ENCODE results near the gene COLEC12. TPM values are rescaled to one million over a fixed set of nuclear protein-coding genes. Genes with fewer than 3 reads are reported as not detected.

COLEC12 gene
- total RNA-seq, 1 experiment from 2014 or later = 61.2 TPM

DNA sequence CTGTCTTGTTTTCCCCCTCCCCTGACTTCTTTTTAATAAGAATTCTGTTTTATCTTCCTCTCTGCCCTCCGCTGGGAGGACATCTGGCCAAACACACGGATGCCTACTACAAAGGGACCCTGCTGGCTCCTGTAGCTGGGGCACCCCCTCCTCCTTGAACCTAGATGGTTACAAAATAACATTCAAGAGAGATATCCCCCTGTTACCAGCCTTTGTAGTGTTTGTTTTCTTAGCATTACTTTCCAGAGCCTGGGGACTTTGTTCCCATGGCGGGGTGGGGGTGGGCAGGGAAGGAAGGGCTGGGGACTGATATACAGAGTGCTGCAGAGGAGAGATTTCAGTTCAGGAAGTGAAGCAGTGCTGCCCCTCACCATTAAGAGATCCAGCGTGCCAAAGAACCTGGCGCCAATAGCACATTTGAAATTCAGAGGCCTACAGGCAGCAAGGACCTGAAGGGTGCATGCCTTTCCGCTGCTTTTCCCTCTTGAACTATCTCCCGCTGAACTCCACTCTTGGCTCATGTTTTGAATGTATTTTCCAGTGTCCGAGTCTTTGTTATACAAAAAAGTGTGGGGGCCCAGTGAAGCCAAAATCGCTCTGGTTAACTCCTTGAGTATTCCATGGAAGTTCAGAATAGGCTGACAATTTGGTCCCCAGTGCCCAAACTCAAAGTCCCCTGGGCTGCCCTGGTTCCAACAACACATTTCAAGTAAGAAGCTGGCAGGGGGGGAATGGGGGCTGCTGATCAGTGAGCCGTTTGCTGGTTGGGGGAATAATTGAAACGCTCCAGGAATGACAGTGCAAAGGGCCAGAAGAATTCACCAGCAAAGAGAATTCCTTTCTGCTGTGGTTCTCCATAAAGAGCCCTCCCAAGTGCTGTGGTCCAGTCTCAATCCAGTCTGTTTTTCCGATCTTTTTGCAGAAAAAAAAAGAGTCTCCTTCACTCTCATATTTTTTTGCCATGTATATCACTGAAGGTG is 137.9 kb downstream of the COLEC12 start:
- peak; percentile 57 for DNase-seq (ENCODE audit: low read depth)

GRCh38 chr18:361941-362310 is 138.6 kb downstream of the COLEC12 start:
- DNase-seq (ENCODE audit: low read depth) = peak; percentile 97

GRCh38 chr18:361100-361732 is 139.3 kb downstream of the COLEC12 start:
- no peak for DNase-seq (ENCODE audit: low read depth)

GRCh38 chr18:360676-361075 is 139.8 kb downstream of the COLEC12 start:
- no peak for DNase-seq (ENCODE audit: low read depth)

DNA sequence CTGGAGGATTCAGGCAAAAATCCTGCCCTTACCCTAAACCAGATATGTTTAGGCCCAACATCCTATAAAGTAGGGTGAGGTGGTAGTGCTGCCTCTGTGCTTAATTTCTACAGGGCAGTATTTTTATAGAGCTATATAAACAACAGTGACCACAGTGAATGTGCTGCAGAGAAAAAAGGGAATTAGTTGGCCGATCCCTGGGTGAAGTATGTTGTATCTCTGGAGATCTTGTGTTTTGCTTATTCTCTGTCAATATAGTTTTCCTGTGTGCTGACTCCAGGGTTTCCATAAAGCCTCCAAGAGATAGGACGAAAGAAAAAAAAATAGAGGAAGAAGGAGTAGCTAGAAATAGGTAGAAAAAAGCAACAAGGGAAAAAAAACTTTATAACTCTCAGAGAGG is 143.7 kb downstream of the COLEC12 start:
- DNase-seq (ENCODE audit: low read depth) = peak; percentile 66

DNA sequence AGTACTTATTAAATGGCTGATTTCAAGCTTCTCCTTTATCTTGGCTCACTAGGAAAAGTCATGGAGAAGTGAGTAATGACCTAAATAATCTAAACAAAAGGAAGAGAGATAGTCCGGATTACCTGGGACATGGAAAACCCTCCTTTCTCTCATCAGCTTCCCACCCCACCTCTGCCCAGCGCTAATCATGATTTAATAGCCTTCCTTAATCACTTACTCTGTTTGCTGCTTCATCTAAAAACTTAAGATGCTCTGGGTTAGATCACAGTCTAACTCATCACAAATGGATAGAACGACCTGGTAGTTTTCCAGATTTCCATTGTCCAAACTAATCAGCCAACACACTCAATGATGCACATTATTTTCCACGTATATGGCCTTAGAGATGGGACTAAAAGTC is 144.8 kb downstream of the COLEC12 start:
- no peak for DNase-seq (ENCODE audit: low read depth)

- no peak for DNase-seq (ENCODE audit: low read depth)
Measured at GRCh38 chr18:354471-354870, 146.0 kb downstream of the COLEC12 start.

- no peak for DNase-seq (ENCODE audit: low read depth)
Measured at GRCh38 chr18:354003-354402, 146.5 kb downstream of the COLEC12 start.

- no peak for DNase-seq (ENCODE audit: low read depth)
Measured at GRCh38 chr18:352438-352837, 148.1 kb downstream of the COLEC12 start.

DNA sequence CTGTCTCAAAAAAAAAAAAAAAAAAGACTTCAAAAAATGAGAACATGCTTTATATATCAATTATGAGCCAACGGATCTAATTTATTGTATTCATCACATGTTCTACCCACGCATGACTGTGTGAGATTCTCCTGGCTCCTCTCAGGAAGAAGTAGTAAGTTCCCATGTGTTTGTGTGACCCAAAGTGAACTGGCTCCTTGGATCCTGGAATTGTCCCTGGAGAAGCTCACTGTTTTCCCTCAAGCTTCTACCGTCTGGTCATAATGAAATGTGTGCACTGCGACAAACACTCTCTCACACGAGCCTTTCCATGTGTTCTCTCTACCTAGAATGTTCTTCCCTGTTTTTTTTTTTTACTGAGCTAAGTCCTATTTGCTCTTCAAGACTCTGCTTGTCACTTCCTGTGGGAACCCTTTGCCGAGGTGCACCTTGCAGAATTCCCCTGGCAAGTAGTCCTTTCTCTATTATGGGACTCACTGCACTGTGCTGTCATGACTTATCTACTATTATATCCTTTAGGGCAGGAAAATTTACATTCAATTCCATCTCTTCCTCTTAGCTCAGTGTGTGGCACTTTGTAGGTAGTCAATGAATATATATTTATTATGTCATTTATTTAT is 149.4 kb downstream of the COLEC12 start:
- DNase-seq (ENCODE audit: low read depth) = no peak

DNA sequence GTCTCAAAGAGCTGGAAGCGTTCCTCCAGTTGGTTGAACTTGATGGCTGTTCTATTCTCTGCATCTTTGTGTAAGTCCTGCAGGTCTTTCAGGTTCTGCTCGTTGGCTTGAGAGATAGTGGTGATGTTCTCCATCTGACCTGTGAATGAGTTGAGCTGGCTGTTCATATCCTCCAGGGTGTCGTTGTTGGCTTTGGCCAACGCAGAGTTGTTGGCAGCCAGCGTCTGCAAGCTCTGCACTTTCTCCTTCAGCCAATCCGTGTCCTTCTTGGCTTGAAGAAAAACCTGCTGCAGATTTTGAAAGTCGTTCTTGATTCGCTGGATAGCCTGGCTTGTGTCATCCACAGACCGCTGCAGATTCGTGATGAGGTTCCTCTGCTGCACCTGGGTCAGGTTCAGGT is 153.9 kb downstream of the COLEC12 start:
- no peak for DNase-seq (ENCODE audit: low read depth)

- DNase-seq (ENCODE audit: low read depth) = no peak
Measured at GRCh38 chr18:341102-341501, 159.4 kb downstream of the COLEC12 start.

GRCh38 chr18:340044-340443 is 160.5 kb downstream of the COLEC12 start:
- DNase-seq (ENCODE audit: low read depth) = no peak

GRCh38 chr18:339200-339599 is 161.3 kb downstream of the COLEC12 start:
- no peak for DNase-seq (ENCODE audit: low read depth)

- no peak for DNase-seq (ENCODE audit: low read depth)
Measured at GRCh38 chr18:336713-337112, 163.8 kb downstream of the COLEC12 start.

- DNase-seq (ENCODE audit: low read depth) = peak; percentile 25
Measured at GRCh38 chr18:335733-336132, 164.8 kb downstream of the COLEC12 start.

- no peak for DNase-seq (ENCODE audit: low read depth)
Measured at GRCh38 chr18:334575-335132, 165.8 kb downstream of the COLEC12 start.

DNA sequence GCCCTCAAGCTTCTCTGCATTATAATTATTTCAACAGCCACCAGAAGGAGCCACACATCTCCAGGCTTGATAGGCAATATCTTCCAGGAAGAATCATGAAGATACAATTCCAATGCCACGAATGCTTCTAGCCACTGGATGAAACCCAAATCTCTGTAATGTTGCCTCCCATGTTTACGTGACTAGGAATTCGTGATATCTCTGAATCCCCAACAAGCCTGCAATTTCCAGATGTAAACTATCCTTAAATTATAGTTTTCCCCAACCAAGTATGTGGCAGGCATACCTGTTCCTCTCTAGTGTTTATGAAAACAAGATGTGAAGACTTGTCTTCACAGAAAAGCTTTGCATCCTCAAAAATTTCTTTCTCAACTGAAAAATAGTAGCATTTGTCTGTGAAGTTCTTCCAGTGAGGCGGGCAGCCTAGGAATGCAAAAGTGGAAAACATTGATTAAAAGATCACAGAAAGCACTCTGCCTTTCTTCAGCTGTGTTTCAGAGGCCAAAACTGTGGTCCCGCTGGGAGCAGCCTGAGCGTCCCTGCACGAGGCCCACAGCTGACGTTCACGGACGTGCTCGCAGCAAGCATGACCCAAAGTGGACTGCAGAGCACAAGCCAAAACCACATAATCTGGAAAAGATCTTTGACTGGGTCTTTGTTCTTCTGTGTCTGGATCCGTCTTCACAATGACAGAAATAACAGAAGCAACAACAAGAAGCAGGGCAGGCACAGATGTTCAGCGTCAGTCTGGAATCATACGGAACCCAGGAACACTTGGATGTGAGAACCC is 167.6 kb downstream of the COLEC12 start:
- DNase-seq (ENCODE audit: low read depth) = no peak

GRCh38 chr18:332007-332406 is 168.5 kb downstream of the COLEC12 start:
- no peak for DNase-seq (ENCODE audit: low read depth)

- peak; percentile 29 for DNase-seq (ENCODE audit: low read depth)
Measured at GRCh38 chr18:331221-331821, 169.2 kb downstream of the COLEC12 start.

- no peak for DNase-seq (ENCODE audit: low read depth)
Measured at GRCh38 chr18:328928-329327, 171.6 kb downstream of the COLEC12 start.

All from M059J (cell line).